Activated CD4-positive, alpha-beta T cell treated with anti-CD3 and anti-CD28 coated beads, Interleukin-2, amount 10 ng/mL, durations not matched to agents 7 days and 5 days (primary cell): Measurements from ENCODE around the gene TGM4. TPM values are rescaled to one million over a fixed set of nuclear protein-coding genes. Genes with fewer than 3 reads are reported as not detected.

ENCODE experiments used
- total RNA-seq, 2 experiments: library from RNA; stranded (reverse); gene quantifications; one replicate each; pipeline ENCODE4 v1.2.3, GENCODE V29; 2021

The TGM4 gene
- total RNA-seq, 2 experiments from 2014 or later, result not detected

Other genes starting within 250 kb of the TGM4 start
- gene ZNF197, start 249.6 kb upstream of the TGM4 start, total RNA-seq, result 10 to 100 TPM; 13.2 to 14.8 TPM
- 1 to 10 TPM; 1.8 to 2.2 TPM for gene ZNF35, start 225.9 kb upstream of the TGM4 start, total RNA-seq
- 1 to 10 TPM; 1.4 to 1.7 TPM for gene ZNF502, start 161.9 kb upstream of the TGM4 start, total RNA-seq
- gene ZNF501, start 145.0 kb upstream of the TGM4 start, total RNA-seq, result 1 to 10 TPM; 1.5 to 3.6 TPM
- gene KIAA1143, start 113.0 kb upstream of the TGM4 start, total RNA-seq, result 10 to 100 TPM; 35.0 to 56.6 TPM
- gene KIF15, start 112.8 kb upstream of the TGM4 start, total RNA-seq, result 10 to 100 TPM; 58.8 to 73.5 TPM
- gene TMEM42, start 12.7 kb upstream of the TGM4 start, total RNA-seq, result 10 to 100 TPM; 10.7 to 13.0 TPM
- 10 to 100 TPM; 47.5 to 50.7 TPM for gene ZDHHC3, start 101.6 kb downstream of the TGM4 start, total RNA-seq
- 10 to 100 TPM; 35.8 to 40.2 TPM for gene EXOSC7, start 101.6 kb downstream of the TGM4 start, total RNA-seq
- under 1 TPM; 0.30 to 0.37 TPM for gene CLEC3B, start 151.7 kb downstream of the TGM4 start, total RNA-seq